ENCODE data around the gene RPS3. TPM values are rescaled to one million over a fixed set of nuclear protein-coding genes. Genes with fewer than 3 reads are reported as not detected.

RPS3 gene
- total RNA-seq, 1 experiment from 2014 or later = 3,765 TPM

- Mint-ChIP-seq H3K4me1 (peaks cover 28 to 36% of the 10 kb centered on the region in 2 experiments), H3K9me3 (peaks cover 7 to 12% of the 10 kb centered on the region in 2 experiments), H3K27me3 (ENCODE audit: low read depth) (peaks cover 49% of the 10 kb centered on the region), H3K36me3 (ENCODE audit: insufficient read depth in 1 of 3, low read depth in 3 of 3) (peaks cover 3 to 5% (median 4%) of the 10 kb centered on the region in 3 experiments; a peak in 6 of 7 replicates), H3K4me3 (no peak overlapping the region), H3K27ac (no peak overlapping the region)
- H4K20me1 ChIP-seq (ENCODE audit: control insufficient read depth, insufficient read depth, insufficient read length) = no peaks in the 10 kb centered on the region
- no peak overlapping the region for H3K4ac ChIP-seq (ENCODE audit: low read depth, low read length)
- no peak overlapping the region for H3K4me2 ChIP-seq (ENCODE audit: insufficient read depth, insufficient read length, low read length)
- peaks cover 6% of the 10 kb centered on the region for H3K23me2 ChIP-seq (ENCODE audit: insufficient read length, low read depth, low read length, poor library complexity, severe bottlenecking)
- no peak overlapping the region for H4K5ac ChIP-seq (ENCODE audit: insufficient read length, low read depth, low read length)
- no peak overlapping the region for H3K56ac ChIP-seq (ENCODE audit: insufficient read length, low read depth, low read length)
- H2BK15ac ChIP-seq (ENCODE audit: low read depth, low read length) = no peak overlapping the region
- H3K9ac ChIP-seq (ENCODE audit: extremely low read depth, insufficient read length, low read length) = no peak overlapping the region
- no peak overlapping the region for H2BK12ac ChIP-seq (ENCODE audit: insufficient read length, low read depth, low read length)
- no peaks in the 10 kb centered on the region for H3K79me1 ChIP-seq (ENCODE audit: insufficient read depth, low read depth, low read length, poor library complexity, severe bottlenecking)
- H3K14ac ChIP-seq (ENCODE audit: insufficient read depth, low read length) = no peak overlapping the region; the same call in 1 of the 2 replicates
- TF ChIP-seq, protein P1, sequence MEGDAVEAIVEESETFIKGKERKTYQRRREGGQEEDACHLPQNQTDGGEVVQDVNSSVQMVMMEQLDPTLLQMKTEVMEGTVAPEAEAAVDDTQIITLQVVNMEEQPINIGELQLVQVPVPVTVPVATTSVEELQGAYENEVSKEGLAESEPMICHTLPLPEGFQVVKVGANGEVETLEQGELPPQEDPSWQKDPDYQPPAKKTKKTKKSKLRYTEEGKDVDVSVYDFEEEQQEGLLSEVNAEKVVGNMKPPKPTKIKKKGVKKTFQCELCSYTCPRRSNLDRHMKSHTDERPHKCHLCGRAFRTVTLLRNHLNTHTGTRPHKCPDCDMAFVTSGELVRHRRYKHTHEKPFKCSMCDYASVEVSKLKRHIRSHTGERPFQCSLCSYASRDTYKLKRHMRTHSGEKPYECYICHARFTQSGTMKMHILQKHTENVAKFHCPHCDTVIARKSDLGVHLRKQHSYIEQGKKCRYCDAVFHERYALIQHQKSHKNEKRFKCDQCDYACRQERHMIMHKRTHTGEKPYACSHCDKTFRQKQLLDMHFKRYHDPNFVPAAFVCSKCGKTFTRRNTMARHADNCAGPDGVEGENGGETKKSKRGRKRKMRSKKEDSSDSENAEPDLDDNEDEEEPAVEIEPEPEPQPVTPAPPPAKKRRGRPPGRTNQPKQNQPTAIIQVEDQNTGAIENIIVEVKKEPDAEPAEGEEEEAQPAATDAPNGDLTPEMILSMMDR (conservative IDR thresholded peaks at IDR 0.05) = no peak
- no peak overlapping the region for H4K8ac ChIP-seq (replicated peaks; ENCODE audit: insufficient read length, low read depth, low read length)
- peaks cover 3% of the 10 kb centered on the region; the same call in 1 of the 2 replicates for H3K4me1 ChIP-seq (ENCODE audit: insufficient read depth, low read length)
- WGBS (ENCODE audit: extremely low coverage, insufficient read length, low lambda C conversion rate) = no CpG with 5 or more reads among the region's 4 CpGs
- no peak overlapping the region for H3K23ac ChIP-seq (ENCODE audit: insufficient read length, low read depth, low read length)
- H4K91ac ChIP-seq (ENCODE audit: insufficient read length, low read depth, low read length) = no peak overlapping the region
- no peak overlapping the region for H3K18ac ChIP-seq (ENCODE audit: insufficient read length, low read depth, low read length)
- H2AK5ac ChIP-seq (ENCODE audit: insufficient read length, low read length) = no peak overlapping the region
- no peak overlapping the region for H2AFZ ChIP-seq (ENCODE audit: low read length)
- no peaks in the 10 kb centered on the region for H3K79me2 ChIP-seq (ENCODE audit: insufficient read depth, low read length)
- H3K27me3 ChIP-seq (ENCODE audit: insufficient read depth, low read length) = peaks cover 36% of the 10 kb centered on the region
- H3T11ph ChIP-seq (ENCODE audit: low read length) = no peak overlapping the region
- no peak overlapping the region for H2BK120ac ChIP-seq (ENCODE audit: low read depth, low read length, poor library complexity, severe bottlenecking)
- no peak overlapping the region for H2BK20ac ChIP-seq (ENCODE audit: low read depth, low read length, poor library complexity, severe bottlenecking)
- no peak overlapping the region for H2BK5ac ChIP-seq (ENCODE audit: insufficient read length, low read length)
- no peak for DNase-seq
- H3K9me3 ChIP-seq (ENCODE audit: control insufficient read depth, low read depth, low read length) = peaks cover 6% of the 10 kb centered on the region
- H3K27ac ChIP-seq (ENCODE audit: insufficient read length, low read depth, low read length) = no peak overlapping the region
Measured at GRCh38 chr11:75434051-75434450, 34.7 kb downstream of the RPS3 start.
